AG10803 (cell line): Measurements from ENCODE around the gene RASSF5.
A peak's percentile ranks its signal among the peaks of the same experiment; 100 is the strongest.

ENCODE experiments used
- DNase-seq: peaks from one replicate; pipeline ENCODE4 v3.0.0; 2010; ENCODE audit warnings: low read depth
- H3K4me3 ChIP-seq: 2 replicates; pipeline ENCODE4 v1.5.1; 2011; ENCODE audit warnings: mild to moderate bottlenecking, low read length, control low read depth
- TF ChIP-seq, protein P1 (sequence below): conservative IDR thresholded peaks from 2 replicates; pipeline ENCODE4 v1.5.1; 2011; ENCODE audit warnings: mild to moderate bottlenecking, low read length, control low read depth, inconsistent platforms

The RASSF5 gene

GRCh38 chr1:206503591-206504362 lies 3.6 kb upstream of the RASSF5 start:
- peak; percentile 94 for DNase-seq
- TF ChIP-seq, protein P1, sequence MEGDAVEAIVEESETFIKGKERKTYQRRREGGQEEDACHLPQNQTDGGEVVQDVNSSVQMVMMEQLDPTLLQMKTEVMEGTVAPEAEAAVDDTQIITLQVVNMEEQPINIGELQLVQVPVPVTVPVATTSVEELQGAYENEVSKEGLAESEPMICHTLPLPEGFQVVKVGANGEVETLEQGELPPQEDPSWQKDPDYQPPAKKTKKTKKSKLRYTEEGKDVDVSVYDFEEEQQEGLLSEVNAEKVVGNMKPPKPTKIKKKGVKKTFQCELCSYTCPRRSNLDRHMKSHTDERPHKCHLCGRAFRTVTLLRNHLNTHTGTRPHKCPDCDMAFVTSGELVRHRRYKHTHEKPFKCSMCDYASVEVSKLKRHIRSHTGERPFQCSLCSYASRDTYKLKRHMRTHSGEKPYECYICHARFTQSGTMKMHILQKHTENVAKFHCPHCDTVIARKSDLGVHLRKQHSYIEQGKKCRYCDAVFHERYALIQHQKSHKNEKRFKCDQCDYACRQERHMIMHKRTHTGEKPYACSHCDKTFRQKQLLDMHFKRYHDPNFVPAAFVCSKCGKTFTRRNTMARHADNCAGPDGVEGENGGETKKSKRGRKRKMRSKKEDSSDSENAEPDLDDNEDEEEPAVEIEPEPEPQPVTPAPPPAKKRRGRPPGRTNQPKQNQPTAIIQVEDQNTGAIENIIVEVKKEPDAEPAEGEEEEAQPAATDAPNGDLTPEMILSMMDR: 0 out of 2 replicates have a peak, but pooled peaks have one; percentile 0
- H3K4me3 ChIP-seq: no peak overlapping the region

DNA sequence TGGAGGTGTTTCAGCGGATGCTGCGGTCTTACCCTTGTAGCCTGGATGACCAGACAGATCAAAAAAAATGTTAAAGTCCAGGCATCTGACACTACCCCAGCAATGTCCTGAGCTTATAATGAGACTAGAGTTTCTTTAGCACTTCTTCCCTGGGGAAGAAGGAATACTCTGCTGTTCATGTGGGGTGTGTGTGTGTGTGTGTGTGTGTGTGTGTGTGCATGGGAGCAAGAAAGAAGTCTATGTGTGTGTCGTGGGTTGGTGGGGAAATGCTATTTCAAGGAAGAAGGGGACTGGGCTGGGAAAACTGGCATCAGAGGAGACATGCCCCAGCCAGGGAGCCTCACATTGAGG lies 3.0 kb upstream of the RASSF5 start:
- no peak for DNase-seq
- TF ChIP-seq, protein P1: no peak
- no peak overlapping the region for H3K4me3 ChIP-seq

DNA sequence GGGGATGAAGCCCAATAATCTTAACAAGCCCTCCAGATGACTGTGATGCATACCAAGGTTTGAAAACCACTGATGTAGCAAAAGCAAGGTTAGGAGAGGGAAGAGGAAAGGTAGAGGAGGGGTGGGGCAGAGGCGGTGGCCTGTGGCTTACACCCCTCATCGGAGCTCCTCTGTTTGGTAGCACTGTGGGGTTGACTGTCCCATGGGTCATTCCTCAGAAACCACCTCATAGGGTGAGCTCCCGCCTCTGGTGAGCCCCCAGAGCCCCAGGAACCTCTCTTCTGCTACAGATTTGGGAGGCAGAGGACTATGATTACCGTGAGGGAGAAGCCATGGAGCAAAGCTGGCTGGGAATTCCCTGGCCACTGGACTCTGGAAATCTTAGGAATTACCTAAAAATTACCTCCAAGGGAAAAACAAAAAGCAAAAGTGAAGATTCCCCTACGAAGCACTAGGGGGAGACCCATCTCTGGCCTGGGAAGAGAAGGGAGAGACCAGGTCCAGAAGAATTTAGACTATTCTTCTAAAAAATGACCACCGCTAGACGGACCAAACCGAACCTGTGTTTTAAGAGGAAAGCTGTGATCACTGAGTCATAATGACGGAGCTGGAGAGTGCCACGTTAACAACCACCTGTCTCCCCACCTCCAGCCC lies 1.5 kb upstream of the RASSF5 start:
- H3K4me3 ChIP-seq: no peak overlapping the region
- peak; percentile 62 for DNase-seq
- TF ChIP-seq, protein P1: peak; percentile 82

- TF ChIP-seq, protein P1: no peak
- no peak for DNase-seq
- H3K4me3 ChIP-seq: peak overlapping the region; percentile 65
Observed at GRCh38 chr1:206506405-206507283, 687 bp upstream of the RASSF5 start.

DNA sequence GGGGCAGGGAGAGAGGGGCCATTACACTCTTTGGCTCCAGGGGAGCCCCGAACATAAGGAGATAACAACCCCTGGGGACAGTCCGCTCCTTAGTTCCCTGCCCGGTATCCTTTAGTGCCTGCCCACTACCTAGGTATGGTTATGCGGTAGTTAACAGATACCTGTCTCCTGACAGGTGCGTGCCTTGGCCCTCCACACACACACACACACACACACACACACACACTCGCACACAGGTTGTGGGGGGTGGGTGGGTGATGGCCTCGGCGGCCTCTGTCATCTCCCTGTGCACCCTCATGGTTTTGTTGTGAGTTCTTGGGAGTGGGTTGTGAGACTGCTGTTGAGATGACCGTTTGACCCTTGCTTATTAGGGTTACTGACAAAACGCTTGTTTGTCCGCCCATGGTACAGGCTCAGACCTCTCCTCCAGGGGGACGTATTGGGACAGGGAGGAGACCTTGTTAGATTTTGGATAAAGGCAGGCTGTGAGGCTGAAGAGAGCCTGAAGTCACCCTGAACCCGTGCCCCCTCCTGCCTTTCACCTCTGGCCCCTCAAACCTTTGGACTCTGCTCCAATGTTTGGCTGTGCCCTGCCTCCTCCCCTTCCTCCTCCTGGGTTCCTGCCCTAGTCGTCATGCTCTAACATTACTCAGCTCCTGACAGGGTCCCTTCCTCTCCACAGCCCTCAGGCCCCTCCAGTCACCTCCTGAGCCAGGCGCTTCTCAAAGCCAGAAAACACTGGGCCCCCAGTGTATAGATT lies 979 bp downstream of the RASSF5 start:
- TF ChIP-seq, protein P1: no peak
- peak overlapping the region; percentile 65 for H3K4me3 ChIP-seq
- DNase-seq: peak; percentile 18

DNA sequence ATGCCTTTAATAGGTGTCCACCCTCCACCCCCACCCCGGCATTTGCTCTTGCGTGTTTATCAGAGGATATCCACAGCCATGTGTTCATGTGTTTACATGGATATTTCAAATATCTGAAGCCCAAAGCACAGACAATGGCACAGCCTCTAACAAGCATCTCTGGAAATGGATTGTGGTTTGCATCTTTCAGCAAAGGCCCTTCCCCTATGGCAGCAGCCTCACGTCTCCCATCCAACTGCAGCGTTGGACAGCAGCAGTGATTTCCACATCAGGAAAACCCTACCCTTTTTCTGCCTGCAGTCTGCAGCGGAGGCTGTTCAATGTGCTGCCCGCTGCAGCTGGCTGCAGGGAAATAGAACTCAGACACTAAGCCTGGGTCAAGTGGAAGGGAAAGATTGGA lies 1.6 kb downstream of the RASSF5 start:
- H3K4me3 ChIP-seq: peak overlapping the region; percentile 65
- peak; percentile 93 for DNase-seq
- TF ChIP-seq, protein P1: no peak
